ENCODE measurements around the gene CNBP.

DNA sequence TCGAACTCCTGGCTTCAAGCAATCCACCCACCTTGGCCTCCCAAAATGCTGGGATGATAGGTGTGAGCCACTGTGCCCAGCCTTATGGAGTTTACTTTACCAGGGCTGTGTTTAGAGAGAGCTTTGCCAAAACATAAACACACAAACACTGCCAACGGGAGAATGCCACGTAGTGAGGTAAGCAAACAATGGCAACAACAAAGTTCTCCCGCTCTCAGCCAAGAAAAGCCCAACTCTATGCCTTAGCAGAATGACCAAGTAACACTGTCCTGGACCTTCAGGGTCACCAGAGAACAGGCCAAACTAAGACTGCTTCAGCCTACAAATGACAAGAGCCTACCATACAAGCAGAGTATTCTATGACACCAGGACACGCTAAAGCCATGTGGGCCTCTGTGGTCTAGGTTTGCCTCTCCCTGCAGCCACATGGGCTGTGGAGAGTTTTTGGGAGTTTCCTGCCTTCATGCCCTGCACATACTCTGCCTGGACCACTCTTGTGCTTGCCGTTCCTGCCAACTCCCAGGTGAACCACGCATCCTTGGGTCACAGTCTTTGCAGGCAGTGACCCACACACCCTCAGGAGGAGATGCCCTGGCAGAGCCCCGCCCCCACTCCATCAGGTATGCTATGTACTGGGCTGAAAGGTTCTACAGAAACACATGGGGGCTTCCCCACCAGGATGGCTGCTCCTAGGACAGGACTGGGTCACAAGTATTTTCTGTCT lies 21.6 kb upstream of the CNBP start:
- TF ChIP-seq, protein P1, sequence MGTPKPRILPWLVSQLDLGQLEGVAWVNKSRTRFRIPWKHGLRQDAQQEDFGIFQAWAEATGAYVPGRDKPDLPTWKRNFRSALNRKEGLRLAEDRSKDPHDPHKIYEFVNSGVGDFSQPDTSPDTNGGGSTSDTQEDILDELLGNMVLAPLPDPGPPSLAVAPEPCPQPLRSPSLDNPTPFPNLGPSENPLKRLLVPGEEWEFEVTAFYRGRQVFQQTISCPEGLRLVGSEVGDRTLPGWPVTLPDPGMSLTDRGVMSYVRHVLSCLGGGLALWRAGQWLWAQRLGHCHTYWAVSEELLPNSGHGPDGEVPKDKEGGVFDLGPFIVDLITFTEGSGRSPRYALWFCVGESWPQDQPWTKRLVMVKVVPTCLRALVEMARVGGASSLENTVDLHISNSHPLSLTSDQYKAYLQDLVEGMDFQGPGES (IDR thresholded peaks at IDR 0.05) = no peak
- TF ChIP-seq SRF (IDR thresholded peaks at IDR 0.05; ENCODE audit: low read depth in 2 of 2, low read length in 2 of 2) (no peak), SP1 (IDR thresholded peaks at IDR 0.05; ENCODE audit: low read depth, low read length) (no peak), SMAD1 (IDR thresholded peaks at IDR 0.05; ENCODE audit: low read depth, partially characterized antibody) (no peak), CREM (IDR thresholded peaks at IDR 0.05; ENCODE audit: low read depth) (no peak), POLR2A (IDR thresholded peaks at IDR 0.05; ENCODE audit: low read depth, low read length) (no peak), CREB1 (IDR thresholded peaks at IDR 0.05; ENCODE audit: low read depth) (no peak)
- TF ChIP-seq, protein P2, sequence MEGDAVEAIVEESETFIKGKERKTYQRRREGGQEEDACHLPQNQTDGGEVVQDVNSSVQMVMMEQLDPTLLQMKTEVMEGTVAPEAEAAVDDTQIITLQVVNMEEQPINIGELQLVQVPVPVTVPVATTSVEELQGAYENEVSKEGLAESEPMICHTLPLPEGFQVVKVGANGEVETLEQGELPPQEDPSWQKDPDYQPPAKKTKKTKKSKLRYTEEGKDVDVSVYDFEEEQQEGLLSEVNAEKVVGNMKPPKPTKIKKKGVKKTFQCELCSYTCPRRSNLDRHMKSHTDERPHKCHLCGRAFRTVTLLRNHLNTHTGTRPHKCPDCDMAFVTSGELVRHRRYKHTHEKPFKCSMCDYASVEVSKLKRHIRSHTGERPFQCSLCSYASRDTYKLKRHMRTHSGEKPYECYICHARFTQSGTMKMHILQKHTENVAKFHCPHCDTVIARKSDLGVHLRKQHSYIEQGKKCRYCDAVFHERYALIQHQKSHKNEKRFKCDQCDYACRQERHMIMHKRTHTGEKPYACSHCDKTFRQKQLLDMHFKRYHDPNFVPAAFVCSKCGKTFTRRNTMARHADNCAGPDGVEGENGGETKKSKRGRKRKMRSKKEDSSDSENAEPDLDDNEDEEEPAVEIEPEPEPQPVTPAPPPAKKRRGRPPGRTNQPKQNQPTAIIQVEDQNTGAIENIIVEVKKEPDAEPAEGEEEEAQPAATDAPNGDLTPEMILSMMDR (IDR thresholded peaks at IDR 0.05 in 2 of 3, conservative IDR thresholded peaks at IDR 0.05 in 1 of 3; ENCODE audit: control insufficient read depth in 2 of 3, extremely low read depth in 1 of 3, insufficient read depth in 1 of 3, low read depth in 3 of 3, low read length in 3 of 3) = no peak
- TF ChIP-seq, protein P3, sequence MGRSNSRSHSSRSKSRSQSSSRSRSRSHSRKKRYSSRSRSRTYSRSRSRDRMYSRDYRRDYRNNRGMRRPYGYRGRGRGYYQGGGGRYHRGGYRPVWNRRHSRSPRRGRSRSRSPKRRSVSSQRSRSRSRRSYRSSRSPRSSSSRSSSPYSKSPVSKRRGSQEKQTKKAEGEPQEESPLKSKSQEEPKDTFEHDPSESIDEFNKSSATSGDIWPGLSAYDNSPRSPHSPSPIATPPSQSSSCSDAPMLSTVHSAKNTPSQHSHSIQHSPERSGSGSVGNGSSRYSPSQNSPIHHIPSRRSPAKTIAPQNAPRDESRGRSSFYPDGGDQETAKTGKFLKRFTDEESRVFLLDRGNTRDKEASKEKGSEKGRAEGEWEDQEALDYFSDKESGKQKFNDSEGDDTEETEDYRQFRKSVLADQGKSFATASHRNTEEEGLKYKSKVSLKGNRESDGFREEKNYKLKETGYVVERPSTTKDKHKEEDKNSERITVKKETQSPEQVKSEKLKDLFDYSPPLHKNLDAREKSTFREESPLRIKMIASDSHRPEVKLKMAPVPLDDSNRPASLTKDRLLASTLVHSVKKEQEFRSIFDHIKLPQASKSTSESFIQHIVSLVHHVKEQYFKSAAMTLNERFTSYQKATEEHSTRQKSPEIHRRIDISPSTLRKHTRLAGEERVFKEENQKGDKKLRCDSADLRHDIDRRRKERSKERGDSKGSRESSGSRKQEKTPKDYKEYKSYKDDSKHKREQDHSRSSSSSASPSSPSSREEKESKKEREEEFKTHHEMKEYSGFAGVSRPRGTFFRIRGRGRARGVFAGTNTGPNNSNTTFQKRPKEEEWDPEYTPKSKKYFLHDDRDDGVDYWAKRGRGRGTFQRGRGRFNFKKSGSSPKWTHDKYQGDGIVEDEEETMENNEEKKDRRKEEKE (IDR thresholded peaks at IDR 0.05) = no peak

Data from GM12878 (cell line).